Stromal cell of bone marrow (primary cell): ENCODE results near the gene SLC6A12.
A peak's percentile ranks its signal among the peaks of the same experiment; 100 is the strongest.
"Not testable (repeated sequence)": the region's sequence is repeated elsewhere in the genome, so short reads cannot be mapped to it uniquely, and the experiment has no call there.

ENCODE experiments used
- DNase-seq: peaks from one replicate; pipeline ENCODE4 v3.0.0-alpha.2; 2012; ENCODE audit warnings: low read depth

The SLC6A12 gene

GRCh38 chr12:197347-197746 is 16.6 kb downstream of the SLC6A12 start:
- no peak for DNase-seq

GRCh38 chr12:196436-196835 is 17.5 kb downstream of the SLC6A12 start:
- DNase-seq = no peak

- DNase-seq = no peak
Measured at GRCh38 chr12:195951-196350, 18.0 kb downstream of the SLC6A12 start.

GRCh38 chr12:195156-195555 is 18.8 kb downstream of the SLC6A12 start:
- DNase-seq = no peak

- no peak for DNase-seq
Measured at GRCh38 chr12:194276-194675, 19.7 kb downstream of the SLC6A12 start.

- no peak for DNase-seq
Measured at GRCh38 chr12:193261-193660, 20.7 kb downstream of the SLC6A12 start.

GRCh38 chr12:191541-191940 is 22.4 kb downstream of the SLC6A12 start:
- no peak for DNase-seq

- DNase-seq = no peak
Measured at GRCh38 chr12:190881-191280, 23.1 kb downstream of the SLC6A12 start.

- DNase-seq = no peak
Measured at GRCh38 chr12:189622-189962, 24.4 kb downstream of the SLC6A12 start.

GRCh38 chr12:188910-189621 is 24.9 kb downstream of the SLC6A12 start:
- no peak for DNase-seq

GRCh38 chr12:187986-188909 is 25.7 kb downstream of the SLC6A12 start:
- DNase-seq = not testable (repeated sequence)

- no peak for DNase-seq
Measured at GRCh38 chr12:186006-186625, 27.8 kb downstream of the SLC6A12 start.

GRCh38 chr12:185576-185955 is 28.4 kb downstream of the SLC6A12 start:
- no peak for DNase-seq

- DNase-seq = no peak
Measured at GRCh38 chr12:184811-185575, 29.0 kb downstream of the SLC6A12 start.

- DNase-seq = peak; percentile 57
Measured at GRCh38 chr12:182381-182892, 31.5 kb downstream of the SLC6A12 start.

GRCh38 chr12:181921-182320 is 32.0 kb downstream of the SLC6A12 start:
- no peak for DNase-seq

GRCh38 chr12:180445-180844 is 33.5 kb downstream of the SLC6A12 start:
- no peak for DNase-seq

- no peak for DNase-seq
Measured at GRCh38 chr12:179885-180284, 34.1 kb downstream of the SLC6A12 start.

GRCh38 chr12:179131-179884 is 34.6 kb downstream of the SLC6A12 start:
- no peak for DNase-seq

- no peak for DNase-seq
Measured at GRCh38 chr12:178829-179109, 35.2 kb downstream of the SLC6A12 start.
